ENCODE measurements around the gene OCSTAMP.
A peak's percentile ranks its signal among the peaks of the same experiment; 100 is the strongest.

OCSTAMP gene

DNA sequence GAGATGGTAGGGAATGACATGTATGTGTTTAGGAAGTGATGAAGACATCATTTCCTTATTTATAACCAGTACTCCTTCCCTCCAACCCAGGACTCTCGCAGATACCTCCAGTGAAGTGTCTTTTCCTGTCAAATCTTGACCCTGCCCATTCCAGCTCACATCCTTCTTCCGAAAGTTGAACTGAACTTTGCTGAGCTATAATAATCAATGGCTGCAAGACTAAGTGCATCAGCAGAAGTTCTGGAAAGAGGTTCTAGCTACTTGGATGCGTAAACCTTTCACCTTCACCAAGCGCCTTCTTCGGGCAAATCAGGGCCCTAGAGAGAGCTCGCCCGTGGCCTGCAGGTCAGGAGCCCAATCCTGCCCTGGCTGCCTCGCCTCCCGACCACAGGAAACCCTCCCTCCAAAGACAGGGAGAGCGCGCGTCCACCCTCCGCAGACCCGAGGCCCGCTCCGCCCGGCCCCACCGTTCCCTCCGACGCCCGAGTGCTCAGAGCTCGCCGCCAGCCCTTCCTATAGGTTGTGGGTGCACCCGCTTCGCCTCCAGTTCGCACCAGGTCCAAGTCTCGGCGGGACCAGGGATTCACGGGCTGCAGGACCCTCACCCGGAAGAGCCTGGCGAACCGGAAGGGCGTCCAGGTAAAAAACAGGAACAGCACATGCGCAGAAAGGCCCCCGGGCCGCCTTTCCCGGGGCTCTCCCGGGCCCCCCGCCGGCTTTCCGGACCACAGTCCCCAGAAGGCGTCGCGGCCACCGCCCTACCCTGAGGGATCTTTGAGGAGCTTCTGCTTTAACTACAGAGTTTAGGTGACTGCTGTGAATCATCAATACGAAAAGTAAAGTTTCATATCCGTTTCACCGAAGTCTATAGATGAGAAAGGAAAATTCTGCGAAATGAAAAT lies 37.3 kb downstream of the OCSTAMP start, which contains the start of gene ZNF334:
TSS of gene ZNF334 (minus strand) at position 617 of the 902 bp plus-strand sequence. CDS start 1,457 bp downstream, outside the sequence.
- peak; percentile 67 for DNase-seq (ENCODE audit: low spot score)
- TF ChIP-seq, protein P1, sequence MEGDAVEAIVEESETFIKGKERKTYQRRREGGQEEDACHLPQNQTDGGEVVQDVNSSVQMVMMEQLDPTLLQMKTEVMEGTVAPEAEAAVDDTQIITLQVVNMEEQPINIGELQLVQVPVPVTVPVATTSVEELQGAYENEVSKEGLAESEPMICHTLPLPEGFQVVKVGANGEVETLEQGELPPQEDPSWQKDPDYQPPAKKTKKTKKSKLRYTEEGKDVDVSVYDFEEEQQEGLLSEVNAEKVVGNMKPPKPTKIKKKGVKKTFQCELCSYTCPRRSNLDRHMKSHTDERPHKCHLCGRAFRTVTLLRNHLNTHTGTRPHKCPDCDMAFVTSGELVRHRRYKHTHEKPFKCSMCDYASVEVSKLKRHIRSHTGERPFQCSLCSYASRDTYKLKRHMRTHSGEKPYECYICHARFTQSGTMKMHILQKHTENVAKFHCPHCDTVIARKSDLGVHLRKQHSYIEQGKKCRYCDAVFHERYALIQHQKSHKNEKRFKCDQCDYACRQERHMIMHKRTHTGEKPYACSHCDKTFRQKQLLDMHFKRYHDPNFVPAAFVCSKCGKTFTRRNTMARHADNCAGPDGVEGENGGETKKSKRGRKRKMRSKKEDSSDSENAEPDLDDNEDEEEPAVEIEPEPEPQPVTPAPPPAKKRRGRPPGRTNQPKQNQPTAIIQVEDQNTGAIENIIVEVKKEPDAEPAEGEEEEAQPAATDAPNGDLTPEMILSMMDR (IDR thresholded peaks at IDR 0.05; ENCODE audit: extremely low read depth, insufficient read depth, missing control alignments) = no peak
- in situ Hi-C loops (cut with MboI; ENCODE audit: low pct_unique_long_range_greater_than_20kb, low sequenced_read_pairs, unreplicated experiment) = no loop called here

DNA sequence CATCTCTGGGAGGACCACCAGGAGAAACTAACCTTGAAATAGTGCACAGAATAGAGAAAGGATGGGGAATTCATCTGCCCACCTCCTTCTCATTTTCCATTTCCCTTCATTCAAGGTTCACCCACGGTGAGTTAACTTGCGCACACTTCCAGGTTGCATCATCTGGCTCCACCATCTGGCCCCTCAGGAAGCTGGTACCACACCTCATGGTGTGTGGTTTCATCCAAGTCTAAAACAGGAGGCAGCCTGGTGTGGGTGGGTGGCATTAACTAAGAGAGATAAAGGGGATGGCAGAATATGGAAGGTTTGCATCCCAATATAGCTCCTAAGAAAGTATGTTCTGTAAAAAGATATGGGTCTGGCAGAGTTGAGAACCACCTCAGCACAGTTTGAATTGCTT lies 40.9 kb downstream of the OCSTAMP start:
- in situ Hi-C loops (cut with MboI; ENCODE audit: low pct_unique_long_range_greater_than_20kb, low sequenced_read_pairs, unreplicated experiment) = no loop called here
- no peak for DNase-seq (ENCODE audit: low spot score)
- TF ChIP-seq, protein P1 (IDR thresholded peaks at IDR 0.05; ENCODE audit: extremely low read depth, insufficient read depth, missing control alignments) = no peak

DNA sequence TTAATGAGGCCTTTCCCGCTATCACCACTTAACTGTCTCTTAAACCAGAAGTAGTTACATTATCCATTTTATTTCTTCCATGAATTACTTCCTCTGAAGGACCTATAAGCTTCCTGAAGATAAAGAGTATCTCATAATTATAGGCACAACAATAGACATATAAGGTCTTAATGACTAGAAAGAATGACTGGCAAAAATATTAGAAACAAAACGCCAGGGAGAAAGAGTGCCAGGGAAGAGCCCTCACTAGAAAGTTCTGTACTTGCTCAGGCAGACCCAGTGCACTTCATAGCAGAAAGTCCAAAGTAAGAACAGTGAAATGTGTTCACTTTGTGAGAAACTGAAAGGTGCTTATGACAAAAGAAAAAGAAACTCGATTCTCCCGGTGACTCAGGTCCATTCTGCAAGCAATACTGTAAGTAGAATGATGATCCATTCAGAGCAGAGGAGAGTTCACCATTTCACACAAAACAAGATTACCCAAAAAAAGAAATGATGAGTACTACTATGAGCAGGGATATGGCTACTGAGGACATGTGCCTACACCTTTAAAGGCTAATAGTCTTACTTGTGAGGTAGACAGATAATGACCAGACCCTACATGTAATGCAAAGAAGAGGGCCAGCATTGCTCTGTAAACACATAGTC lies 42.6 kb downstream of the OCSTAMP start:
- DNase-seq (ENCODE audit: low spot score) = no peak
- in situ Hi-C loops (cut with MboI; ENCODE audit: low pct_unique_long_range_greater_than_20kb, low sequenced_read_pairs, unreplicated experiment) = no loop called here
- TF ChIP-seq, protein P1 (IDR thresholded peaks at IDR 0.05; ENCODE audit: extremely low read depth, insufficient read depth, missing control alignments) = no peak

DNA sequence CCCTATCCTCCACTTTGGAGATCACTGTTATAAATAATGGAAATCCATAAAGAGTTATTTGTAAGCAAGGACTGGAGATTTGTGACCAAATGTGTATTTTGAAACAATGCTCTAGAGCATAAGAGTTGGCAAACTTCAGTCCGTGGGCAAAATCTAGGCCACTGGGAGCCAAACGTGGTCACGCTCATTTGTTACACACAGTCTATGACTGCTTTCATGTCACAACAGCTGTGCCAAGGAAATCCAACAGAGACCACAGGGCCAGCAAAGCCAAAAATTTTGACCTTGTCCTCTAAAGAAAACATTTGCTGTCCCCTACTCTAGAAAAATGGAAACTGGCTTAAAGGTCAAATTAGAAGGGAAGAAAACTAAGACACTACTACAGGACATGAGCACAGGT lies 44.9 kb downstream of the OCSTAMP start:
- TF ChIP-seq, protein P1 (IDR thresholded peaks at IDR 0.05; ENCODE audit: extremely low read depth, insufficient read depth, missing control alignments) = no peak
- in situ Hi-C loops (cut with MboI; ENCODE audit: low pct_unique_long_range_greater_than_20kb, low sequenced_read_pairs, unreplicated experiment) = no loop called here
- no peak for DNase-seq (ENCODE audit: low spot score)

DNA sequence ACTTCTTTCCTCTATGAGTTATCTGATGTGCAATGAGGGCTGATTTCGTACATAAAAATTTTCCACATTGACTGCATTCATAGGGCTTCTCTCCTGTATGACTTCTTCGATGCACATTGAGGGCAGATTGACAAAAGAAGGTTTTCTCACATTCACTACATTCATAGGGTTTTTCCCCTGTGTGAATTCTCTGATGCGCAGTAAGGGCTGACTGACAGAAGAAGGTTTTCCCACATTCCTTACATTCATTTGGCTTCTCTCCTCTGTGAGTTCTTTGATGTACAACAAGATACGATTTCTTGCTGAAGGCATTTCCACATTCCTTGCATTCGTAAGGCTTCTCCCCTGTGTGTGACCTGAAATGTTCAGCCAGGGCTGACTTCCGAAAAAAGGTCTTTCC lies 48.5 kb downstream of the OCSTAMP start:
- in situ Hi-C loops (cut with MboI; ENCODE audit: low pct_unique_long_range_greater_than_20kb, low sequenced_read_pairs, unreplicated experiment) = no loop called here
- DNase-seq (ENCODE audit: low spot score) = no peak
- TF ChIP-seq, protein P1 (IDR thresholded peaks at IDR 0.05; ENCODE audit: extremely low read depth, insufficient read depth, missing control alignments) = no peak

DNA sequence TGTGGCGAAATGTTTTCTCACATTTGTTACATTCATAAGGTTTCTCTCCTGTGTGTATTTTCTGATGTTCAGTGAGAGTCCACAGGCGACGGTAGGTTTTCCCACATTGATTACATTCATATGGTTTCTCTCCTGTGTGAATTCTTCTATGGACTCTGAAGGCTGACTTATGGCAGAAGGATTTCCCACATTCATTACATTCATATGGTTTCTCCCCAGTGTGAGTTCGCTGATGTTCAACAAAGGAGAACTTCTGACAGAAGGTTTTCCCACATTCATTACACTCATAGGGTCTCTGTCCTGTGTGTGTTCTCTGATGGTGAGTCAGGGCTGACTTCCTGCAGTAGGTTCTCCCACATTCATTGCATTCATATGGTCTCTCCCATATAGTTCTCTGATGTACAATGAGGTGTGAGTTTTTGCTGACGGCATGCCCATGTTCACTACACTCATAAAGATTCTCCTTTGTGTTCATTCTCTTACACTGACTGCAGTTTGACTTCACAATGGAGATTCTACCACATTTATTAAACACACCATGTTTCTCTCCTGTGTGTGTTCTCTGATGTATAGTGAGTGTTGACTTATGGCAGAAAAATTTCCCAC lies 49.0 kb downstream of the OCSTAMP start:
- DNase-seq (ENCODE audit: low spot score) = no peak
- in situ Hi-C loops (cut with MboI; ENCODE audit: low pct_unique_long_range_greater_than_20kb, low sequenced_read_pairs, unreplicated experiment) = no loop called here
- TF ChIP-seq, protein P1 (IDR thresholded peaks at IDR 0.05; ENCODE audit: extremely low read depth, insufficient read depth, missing control alignments) = no peak

Data from GM13977 (cell line).